H1 (cell line): ENCODE data around the gene ACE. TPM values are rescaled to one million over a fixed set of nuclear protein-coding genes. Genes with fewer than 3 reads are reported as not detected.

Source experiments
- CTCF ChIA-PET: fragments of 300-600 bp; sonication (Branson Sonifier 250); formaldehyde crosslinking; loops from one replicate; lab custom pipeline; 2021; ENCODE audit not compliant: partially characterized antibody; lab: Charles Lee
- POLR2A ChIA-PET: fragments of 300-600 bp; sonication (Branson Sonifier 250); formaldehyde crosslinking; loops from one replicate; lab custom pipeline; 2021; ENCODE audit warnings: inconsistent platforms; ENCODE audit not compliant: partially characterized antibody; lab: Charles Lee
- DNase-seq, 2 experiments: peaks; one replicate each; pipeline versions ENCODE4 v3.0.0 to v3.0.0-alpha.2; 2010 to 2022; ENCODE audit warnings: low spot score in 2 of 2, low read depth in 1 of 2, mixed read lengths in 1 of 2
- FAIRE-seq: peaks from 2 replicates; lab custom pipeline; 2011; peaks lifted over from hg19 to GRCh38; lab: Jason Lieb, UNC
- H2AFZ ChIP-seq: 2 replicates; pipeline ENCODE4 v1.8.1; 2012; ENCODE audit warnings: low read length, inconsistent platforms
- H2AK5ac ChIP-seq: 2 replicates; pipeline ENCODE4 v1.6.1; 2013; ENCODE audit warnings: low read depth, low read length
- H2BK120ac ChIP-seq: replicated peaks from 2 replicates; pipeline ENCODE3; 2013; ENCODE audit warnings: low read depth, low read length, inconsistent platforms
- H2BK12ac ChIP-seq: 2 replicates; pipeline ENCODE4 v1.6.1; 2013; ENCODE audit warnings: low read depth, low read length
- H2BK15ac ChIP-seq: 2 replicates; pipeline ENCODE4 v1.6.1; 2013; ENCODE audit warnings: low read length
- H2BK20ac ChIP-seq: 2 replicates; pipeline ENCODE4 v1.6.1; 2013; ENCODE audit warnings: low read length
- H2BK5ac ChIP-seq: 2 replicates; pipeline ENCODE4 v1.6.1; 2013; ENCODE audit warnings: low read depth, low read length
- H3K14ac ChIP-seq: 2 replicates; pipeline ENCODE4 v1.6.1; 2013; ENCODE audit warnings: inconsistent platforms; ENCODE audit not compliant: insufficient read length
- H3K18ac ChIP-seq: 2 replicates; pipeline ENCODE4 v1.6.1; 2013; ENCODE audit warnings: low read length; ENCODE audit errors: extremely low read depth
- H3K23ac ChIP-seq: 2 replicates; pipeline ENCODE4 v1.6.1; 2013; ENCODE audit warnings: inconsistent platforms; ENCODE audit not compliant: insufficient read length
- H3K23me2 ChIP-seq: 2 replicates; pipeline ENCODE4 v1.6.1; 2013; ENCODE audit warnings: low read depth, low read length
- H3K27ac ChIP-seq: 2 replicates; pipeline ENCODE4 v1.6.1; 2011; ENCODE audit warnings: low read depth, low read length, inconsistent platforms
- H3K27me3 ChIP-seq, 4 experiments: replicated peaks in 1 of 4; 1 replicate in 1 of 4; 2 replicates in 3 of 4; pipeline versions ENCODE4 v1.6.1 to v1.8.1; 2011 to 2013; ENCODE audit warnings: low read length in 3 of 4, mild to moderate bottlenecking in 3 of 4, inconsistent platforms in 2 of 4, mixed read lengths in 2 of 4, moderate library complexity in 1 of 4; ENCODE audit not compliant: control insufficient read depth in 3 of 4, insufficient read depth in 3 of 4; ENCODE audit errors: extremely low read depth in 1 of 4
- H3K36me3 ChIP-seq, 4 experiments: 2 replicates each; pipeline versions ENCODE4 v1.6.1 to v1.8.1; 2011 to 2013; ENCODE audit warnings: mild to moderate bottlenecking in 4 of 4, low read length in 3 of 4, moderate library complexity in 2 of 4, control low read depth in 1 of 4, inconsistent platforms in 1 of 4; ENCODE audit not compliant: insufficient read depth in 4 of 4, control insufficient read depth in 2 of 4
- H3K4ac ChIP-seq: replicated peaks from 2 replicates; pipeline ENCODE3; 2013; ENCODE audit warnings: low read length, low read depth, mixed read lengths, inconsistent platforms; ENCODE audit not compliant: insufficient read length
- H3K4me1 ChIP-seq, 4 experiments: replicated peaks in 1 of 4; 1 replicate in 1 of 4; 2 replicates in 3 of 4; pipeline versions ENCODE4 v1.6.1 to v1.8.1; 2011 to 2013; ENCODE audit warnings: low read length in 3 of 4, inconsistent platforms in 2 of 4, mixed read lengths in 1 of 4; ENCODE audit not compliant: insufficient read depth in 4 of 4, control insufficient read depth in 3 of 4
- H3K4me2 ChIP-seq, 2 experiments: 2 replicates each; pipeline versions ENCODE4 v1.6.1 to v1.8.1; 2011 to 2013; ENCODE audit warnings: low read depth in 2 of 2, low read length in 2 of 2, control low read depth in 1 of 2, inconsistent platforms in 1 of 2, mild to moderate bottlenecking in 1 of 2; ENCODE audit not compliant: insufficient read depth in 1 of 2
- H3K4me3 ChIP-seq, 4 experiments: fragments of 200-600, 300-600 bp in 1 of 4; sonication (generic), shearing (Covaris generic), sonication (Bioruptor Twin) in 1 of 4; 2 replicates each; pipeline versions ENCODE4 v1.5.1 to v1.8.1; 2011 to 2016; ENCODE audit warnings: low read length in 4 of 4, low read depth in 3 of 4, control low read depth in 2 of 4, inconsistent platforms in 2 of 4, mild to moderate bottlenecking in 2 of 4, mixed read lengths in 1 of 4, moderate library complexity in 1 of 4; ENCODE audit not compliant: insufficient read depth in 2 of 4; ENCODE audit errors: extremely low read depth in 1 of 4
- H3K56ac ChIP-seq: replicated peaks from 2 replicates; pipeline ENCODE3; 2013; ENCODE audit warnings: low read depth, mild to moderate bottlenecking, mixed read lengths, low read length, inconsistent platforms; ENCODE audit not compliant: insufficient read length
- H3K79me1 ChIP-seq: 2 replicates; pipeline ENCODE4 v1.6.1; 2013; ENCODE audit warnings: low read depth, low read length, control low read depth
- H3K79me2 ChIP-seq, 2 experiments: 2 replicates each; pipeline versions ENCODE4 v1.6.1 to v1.8.1; 2012 to 2013; ENCODE audit warnings: low read length in 2 of 2, mild to moderate bottlenecking in 2 of 2, inconsistent platforms in 1 of 2; ENCODE audit not compliant: insufficient read depth in 2 of 2, control insufficient read depth in 1 of 2
- H3K9ac ChIP-seq, 4 experiments: replicated peaks in 1 of 4; 1 replicate in 1 of 4; 2 replicates in 3 of 4; pipeline versions ENCODE4 v1.6.1 to v1.8.1; 2011 to 2013; ENCODE audit warnings: low read depth in 3 of 4, low read length in 3 of 4, control low read depth in 2 of 4, mild to moderate bottlenecking in 2 of 4, moderate library complexity in 2 of 4, inconsistent platforms in 1 of 4; ENCODE audit errors: extremely low read depth in 1 of 4
- H3K9me3 ChIP-seq, 2 experiments: 2 replicates each; pipeline versions ENCODE4 v1.6.1 to v1.8.1; 2012 to 2013; ENCODE audit warnings: mild to moderate bottlenecking in 2 of 2, moderate library complexity in 2 of 2, control low read depth in 1 of 2, inconsistent platforms in 1 of 2, low read depth in 1 of 2, low read length in 1 of 2, mixed read lengths in 1 of 2; ENCODE audit not compliant: insufficient read depth in 2 of 2
- H4K20me1 ChIP-seq, 2 experiments: replicated peaks in 1 of 2; 2 replicates each; pipeline versions ENCODE3 to v1.8.1; 2011 to 2013; ENCODE audit warnings: inconsistent platforms in 2 of 2, low read length in 2 of 2, mild to moderate bottlenecking in 1 of 2; ENCODE audit not compliant: insufficient read depth in 2 of 2, control insufficient read depth in 1 of 2
- H4K5ac ChIP-seq: 2 replicates; pipeline ENCODE4 v1.6.1; 2013; ENCODE audit warnings: low read length, low read depth, mixed read lengths, inconsistent platforms; ENCODE audit not compliant: insufficient read length
- H4K8ac ChIP-seq: 2 replicates; pipeline ENCODE4 v1.8.0; 2013; ENCODE audit warnings: mild to moderate bottlenecking, moderate library complexity, low read length, inconsistent platforms; ENCODE audit not compliant: insufficient read depth; ENCODE audit errors: extremely low read depth
- H4K91ac ChIP-seq: replicated peaks from 2 replicates; pipeline ENCODE3; 2013; ENCODE audit warnings: low read length, mixed read lengths, inconsistent platforms; ENCODE audit not compliant: insufficient read length
- CBX5 ChIP-seq: fragments of 300-800, 300-1000 bp; sonication (generic); IDR thresholded peaks from 2 replicates; pipeline ENCODE4 v1.7.1; 2016; ENCODE audit warnings: antibody characterized with exemption, low read length, low read depth
- EP300 ChIP-seq, 2 experiments: IDR thresholded peaks; 1 replicate in 1 of 2; 2 replicates in 1 of 2; pipeline ENCODE4 v1.6.1; 2011 to 2012; ENCODE audit warnings: low read depth in 2 of 2, low read length in 2 of 2, mild to moderate bottlenecking in 2 of 2, borderline replicate concordance in 1 of 2, inconsistent platforms in 1 of 2, moderate library complexity in 1 of 2
- EZH2 ChIP-seq: fragments of 200-600 bp; sonication (generic); IDR thresholded peaks from 2 replicates; pipeline ENCODE4 v1.7.1; 2012; ENCODE audit warnings: low read depth, mild to moderate bottlenecking, moderate library complexity, low read length, inconsistent platforms; ENCODE audit not compliant: severe bottlenecking
- KDM1A ChIP-seq: fragments of 200-600, 300-600 bp; sonication (generic); IDR thresholded peaks from 2 replicates; pipeline ENCODE4 v1.7.1; 2016; ENCODE audit warnings: mild to moderate bottlenecking, low read length, borderline replicate concordance
- MAX ChIP-seq: IDR thresholded peaks from 2 replicates; pipeline ENCODE4 v1.6.1; 2012; ENCODE audit warnings: inconsistent platforms
- NRF1 ChIP-seq: IDR thresholded peaks from 2 replicates; pipeline ENCODE4 v1.6.1; 2011; ENCODE audit warnings: mild to moderate bottlenecking, low read depth, low read length, improper control_type of control experiment
- PHF8 ChIP-seq: fragments of 200-600 bp; sonication (generic); conservative IDR thresholded peaks from 2 replicates; pipeline ENCODE4 v1.7.1; 2012; ENCODE audit warnings: low read depth, mild to moderate bottlenecking, inconsistent platforms, low read length, moderate library complexity
- POLR2AphosphoS5 ChIP-seq: IDR thresholded peaks from 2 replicates; pipeline ENCODE4 v1.6.1; 2011; ENCODE audit warnings: low read depth, low read length
- RBBP5 ChIP-seq: IDR thresholded peaks from 2 replicates; pipeline ENCODE4 v1.7.1; 2012; ENCODE audit warnings: low read depth, mild to moderate bottlenecking, inconsistent platforms, low read length, moderate library complexity, borderline replicate concordance
- SP2 ChIP-seq: IDR thresholded peaks from 2 replicates; pipeline ENCODE4 v1.6.1; 2012; ENCODE audit warnings: mild to moderate bottlenecking, low read length, inconsistent platforms
- TCF12 ChIP-seq: IDR thresholded peaks from 2 replicates; pipeline ENCODE4 v1.6.1; 2011; ENCODE audit warnings: low read depth, mild to moderate bottlenecking, low read length
- USF2 ChIP-seq: IDR thresholded peaks from 2 replicates; pipeline ENCODE4 v1.6.1; 2011; ENCODE audit warnings: low read length, improper control_type of control experiment
- YY1 ChIP-seq: IDR thresholded peaks from 2 replicates; pipeline ENCODE4 v1.6.1; 2011; ENCODE audit warnings: low read depth, mild to moderate bottlenecking, low read length
- WGBS, 2 experiments: shearing (Covaris generic) in 1 of 2; methylation state at CpG; one replicate each; pipeline versions ENCODE4 v1.1.6 to v1.1.7; 2013 to 2015; ENCODE audit warnings: low lambda C conversion rate in 2 of 2, mixed read lengths in 2 of 2, inconsistent platforms in 1 of 2, low coverage in 1 of 2, missing lambda C conversion rate in 1 of 2; ENCODE audit not compliant: insufficient replicate concordance in 2 of 2, insufficient coverage in 1 of 2, insufficient read length in 1 of 2; ENCODE audit errors: extremely low coverage in 1 of 2, missing lambda C conversion rate in 1 of 2; 5-methylcytosine and 5-hydroxymethylcytosine counted together
- polyA plus RNA-seq, 7 experiments: library from polyadenylated mRNA; depleted of rRNA in 3 of 7; stranded (reverse) in 5 of 7; unstranded in 2 of 7; fragments of >200 nt in 5 of 7; fragments of 200-250 nt in 2 of 7; gene quantifications; 1 replicate in 5 of 7; 2 replicates in 1 of 7; 4 replicates in 1 of 7; pipeline versions ENCODE4 v1.2.1 to v1.2.3, GENCODE V29; 2011 to 2013; ENCODE audit warnings: missing spikeins in 2 of 7, mixed read lengths in 2 of 7
- total RNA-seq: library from RNA; stranded (reverse); fragmentation: NEBNext Ultra II Directional; extraction: Animal tissue kit (Norgen Biotek cat#: 25700); gene quantifications from 2 replicates; pipeline ENCODE4 v1.2.1, GENCODE V29; 2021

Gene ACE
- total and polyA plus RNA-seq, 2 of the 8 experiments (the other 6 are each of a cell fraction or from before 2014, with no cell fraction given), result 2.5 to 5.5 TPM

- Histone ChIP-seq H3K23ac (no peak overlapping the region), H2BK15ac (no peak overlapping the region), H4K20me1 (peaks cover 0 to 2% of the 10 kb centered on the region in 2 experiments), H2AFZ (no peak overlapping the region), H3K27ac (no peak overlapping the region), H3K56ac (no peak overlapping the region), H2BK20ac (no peak overlapping the region), H3K4ac (no peak overlapping the region), H3K18ac (no peak overlapping the region), H3K27me3 (no peaks in the 10 kb centered on the region), H4K91ac (no peak overlapping the region), H4K8ac (peak overlapping the region; percentile 80; the same call in 1 of the 2 replicates), H3K4me1 (peaks cover 0 to 6% (median 0%) of the 10 kb centered on the region in 4 experiments; a peak in 1 of 7 replicates), H3K4me3 (no peak overlapping the region), H3K4me2 (no peak overlapping the region), H4K5ac (no peak overlapping the region), H3K9me3 (no peaks in the 10 kb centered on the region), H3K14ac (no peak overlapping the region), H3K79me1 (no peaks in the 10 kb centered on the region), H2BK5ac (no peak overlapping the region), H3K36me3 (no peaks in the 10 kb centered on the region), H3K23me2 (no peaks in the 10 kb centered on the region; the same call in 1 of the 2 replicates), H2BK120ac (no peak overlapping the region), H3K9ac (no peak overlapping the region), H3K79me2 (no peaks in the 10 kb centered on the region), H2BK12ac (no peak overlapping the region), H2AK5ac (no peak overlapping the region)
- WGBS, 2 experiments, result 95% methylated on average over 12 of the region's 12 CpGs; no CpG with 5 or more reads in 1 of the 2 experiments
- CTCF ChIA-PET, result interaction anchor here (0.9 to 6.6 kb wide), 13 partner anchors 9 to 202 kb away, joined by 3 to 43 read pairs (median 7); no protein-coding TSS in a partner anchor
- FAIRE-seq, result no peak
- POLR2A ChIA-PET, result interaction anchor here (1.8 to 2.1 kb wide), 3 partner anchors 9 to 63 kb away, joined by 4 to 7 read pairs (median 5); no protein-coding TSS in a partner anchor
- DNase-seq, result no peak
- TF ChIP-seq SP2 (no peak), CBX5 (no peak), TCF12 (no peak), YY1 (no peak), NRF1 (no peak), PHF8 (no peak), EP300 (IDR thresholded peaks at IDR 0.05; ENCODE audit: borderline replicate concordance in 1 of 2, low read depth in 2 of 2, low read length in 2 of 2) (no peak), POLR2AphosphoS5 (no peak), MAX (no peak), RBBP5 (no peak), KDM1A (no peak), USF2 (no peak), EZH2 (no peak)
Observed at GRCh38 chr17:63496177-63496576, 19.3 kb downstream of the ACE start.
